Esophagus squamous epithelium (tissue), 5 donors: ENCODE measurements around the gene WDFY3. TPM values are rescaled to one million over a fixed set of nuclear protein-coding genes. Genes with fewer than 3 reads are reported as not detected.
"Not testable (repeated sequence)": the region's sequence is repeated elsewhere in the genome, so short reads cannot be mapped to it uniquely, and the experiment has no call there.

Experiments used
- DNase-seq: peaks from one replicate; lab custom pipeline; 2025; lab: John Stamatoyannopoulos, UW
- H3K27ac ChIP-seq, 4 donors: fragments of 200-600 bp; sonication (generic); one replicate each; pipeline ENCODE4 v1.5.1; 2016 to 2019; ENCODE audit warnings: mild to moderate bottlenecking in 1 of 4
- H3K27me3 ChIP-seq, 4 donors: fragments of 200-600 bp; sonication (generic); 1 replicate in 3 of 4; 2 replicates in 1 of 4; pipeline versions ENCODE4 v1.5.1 to v1.6.0; 2017 to 2021; ENCODE audit warnings: antibody characterized with exemption in 1 of 4
- H3K36me3 ChIP-seq, 3 donors: fragments of 200-600 bp; sonication (generic); one replicate each; pipeline ENCODE4 v1.5.1; 2016 to 2019
- H3K4me1 ChIP-seq, 3 donors: fragments of 200-600 bp; sonication (generic); one replicate each; pipeline ENCODE4 v1.5.1; 2017 to 2019
- H3K4me3 ChIP-seq, 4 donors: fragments of 200-600 bp; sonication (generic); 1 replicate in 3 of 4; 2 replicates in 1 of 4; pipeline ENCODE4 v1.5.1; 2016 to 2019; ENCODE audit warnings: mild to moderate bottlenecking in 2 of 4, moderate library complexity in 1 of 4
- H3K9me3 ChIP-seq, 3 donors: fragments of 200-600 bp; sonication (generic); one replicate each; pipeline ENCODE4 v1.5.1; 2016 to 2019
- POLR2A ChIP-seq, 4 donors: fragments of 450-650 bp; IDR thresholded peaks; one replicate each; pipeline ENCODE4 v1.6.1; 2017; ENCODE audit warnings: antibody characterized with exemption in 4 of 4, mild to moderate bottlenecking in 4 of 4, moderate library complexity in 3 of 4
- WGBS, 2 donors: methylation state at CpG; one replicate each; pipeline ENCODE4 v1.1.5; 2018; 5-methylcytosine and 5-hydroxymethylcytosine counted together
- intact Hi-C: fragments of 100-400 bp; cut with DNase I; formaldehyde crosslinking; loops from one replicate; pipeline ENCODE4 v1.15.0; 2022
- total RNA-seq, 4 donors: library from RNA; depleted of rRNA; stranded (reverse); fragments of >200 nt; gene quantifications; one replicate each; pipeline ENCODE4 v1.1.0, GENCODE V29; 2016
- TF ChIP-seq, protein P1 (sequence below), 6 experiments: fragments of 450-650 bp in 4 of 6; fragments of 200-600 bp in 2 of 6; sonication (generic) in 2 of 6; IDR thresholded peaks; one replicate each; pipeline ENCODE4 v1.5.1; 2016 to 2019; ENCODE audit warnings: antibody characterized with exemption in 6 of 6, mild to moderate bottlenecking in 4 of 6, moderate library complexity in 4 of 6
- donor health status: DM: yes; HTN: yes; CAD: no.

WDFY3 gene
- total RNA-seq, 4 donors from 2014 or later: 30.9 to 70.0 (median 42.2) TPM

DNA sequence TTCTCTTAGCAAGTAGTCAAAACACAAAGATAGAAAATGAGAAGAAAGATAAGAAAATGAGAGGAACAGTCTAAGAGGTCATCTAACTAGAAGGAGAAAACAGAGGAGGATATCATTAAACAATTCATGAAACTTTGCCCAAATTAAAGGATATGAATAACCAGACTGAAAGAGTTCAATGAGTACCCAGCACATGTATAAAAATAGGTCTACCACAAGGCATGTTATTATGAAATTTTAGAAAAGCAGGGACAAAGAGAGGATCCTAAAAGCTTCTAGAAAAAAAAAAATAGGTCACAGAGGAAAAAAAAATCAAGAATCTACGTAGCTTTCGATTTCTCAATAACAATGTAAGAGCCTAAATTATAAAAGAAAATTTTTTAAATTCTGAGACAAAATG lies 118.5 kb downstream of the WDFY3 start:
- Histone ChIP-seq H3K36me3 (peaks cover 0 to 46% (median 0%) of the 10 kb centered on the region in 3 donors), H3K27me3 (no peaks in the 10 kb centered on the region), H3K9me3 (no peaks in the 10 kb centered on the region), H3K4me3 (no peak overlapping the region), H3K27ac (no peak overlapping the region), H3K4me1 (peaks cover 0 to 4% (median 0%) of the 10 kb centered on the region in 3 donors)
- intact Hi-C loops: no loop called here
- no peak for TF ChIP-seq POLR2A (IDR thresholded peaks at IDR 0.05)
- TF ChIP-seq, protein P1, sequence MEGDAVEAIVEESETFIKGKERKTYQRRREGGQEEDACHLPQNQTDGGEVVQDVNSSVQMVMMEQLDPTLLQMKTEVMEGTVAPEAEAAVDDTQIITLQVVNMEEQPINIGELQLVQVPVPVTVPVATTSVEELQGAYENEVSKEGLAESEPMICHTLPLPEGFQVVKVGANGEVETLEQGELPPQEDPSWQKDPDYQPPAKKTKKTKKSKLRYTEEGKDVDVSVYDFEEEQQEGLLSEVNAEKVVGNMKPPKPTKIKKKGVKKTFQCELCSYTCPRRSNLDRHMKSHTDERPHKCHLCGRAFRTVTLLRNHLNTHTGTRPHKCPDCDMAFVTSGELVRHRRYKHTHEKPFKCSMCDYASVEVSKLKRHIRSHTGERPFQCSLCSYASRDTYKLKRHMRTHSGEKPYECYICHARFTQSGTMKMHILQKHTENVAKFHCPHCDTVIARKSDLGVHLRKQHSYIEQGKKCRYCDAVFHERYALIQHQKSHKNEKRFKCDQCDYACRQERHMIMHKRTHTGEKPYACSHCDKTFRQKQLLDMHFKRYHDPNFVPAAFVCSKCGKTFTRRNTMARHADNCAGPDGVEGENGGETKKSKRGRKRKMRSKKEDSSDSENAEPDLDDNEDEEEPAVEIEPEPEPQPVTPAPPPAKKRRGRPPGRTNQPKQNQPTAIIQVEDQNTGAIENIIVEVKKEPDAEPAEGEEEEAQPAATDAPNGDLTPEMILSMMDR (IDR thresholded peaks at IDR 0.05): no peak
- WGBS, 2 donors: 90 to 91% methylated on average over 2 of the region's 2 CpGs
- no peak for DNase-seq

DNA sequence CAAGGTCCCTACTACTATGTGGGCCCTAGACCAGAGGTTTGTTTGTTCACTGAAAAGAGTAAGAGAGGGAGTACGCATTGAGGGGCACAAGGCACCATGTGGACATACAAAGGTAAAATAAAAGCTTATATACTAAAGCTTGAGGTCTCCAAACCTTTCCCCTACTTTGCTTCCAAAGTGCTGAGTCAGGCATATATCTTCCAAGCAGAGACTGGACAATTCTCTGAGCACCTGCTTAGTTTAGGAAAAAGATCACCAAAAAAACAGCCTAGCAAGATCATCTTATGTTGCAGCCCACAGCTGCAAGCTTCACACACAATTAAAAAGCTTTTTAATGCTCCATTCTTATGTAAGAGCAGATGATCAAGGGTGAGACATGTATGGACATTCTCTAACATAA lies 119.5 kb downstream of the WDFY3 start:
- no peak overlapping the region for H3K4me3 ChIP-seq

DNA sequence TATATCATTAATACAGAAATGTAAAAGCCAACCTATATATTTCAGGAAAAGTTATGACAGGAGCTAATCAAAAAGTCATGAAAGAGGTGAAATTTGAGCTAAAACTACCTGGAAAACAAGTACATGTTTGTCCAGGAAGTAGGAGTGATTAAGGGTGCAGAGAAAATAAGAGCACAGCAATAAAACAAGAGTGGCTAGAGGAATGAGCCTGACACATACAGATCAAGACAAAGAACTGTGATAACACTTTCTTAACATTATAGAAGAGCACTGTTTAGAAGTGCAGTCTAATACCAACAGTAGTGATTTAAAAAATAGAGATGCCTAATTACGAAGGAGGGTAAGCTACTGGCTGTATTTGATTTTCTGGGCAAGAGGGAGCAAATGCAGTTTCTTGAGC lies 125.1 kb downstream of the WDFY3 start:
- Histone ChIP-seq H3K36me3 (peaks cover 0 to 52% (median 0%) of the 10 kb centered on the region in 3 donors), H3K27me3 (no peaks in the 10 kb centered on the region), H3K9me3 (no peaks in the 10 kb centered on the region), H3K4me3 (no peak overlapping the region), H3K27ac (no peak overlapping the region), H3K4me1 (no peaks in the 10 kb centered on the region)
- TF ChIP-seq, protein P1 (IDR thresholded peaks at IDR 0.05): no peak
- no peak for TF ChIP-seq POLR2A (IDR thresholded peaks at IDR 0.05)
- WGBS, 2 donors: 92% methylated on average over 1 of the region's 1 CpG
- intact Hi-C loops: no loop called here
- DNase-seq: no peak

More for the DNA sequence above, 119.5 kb downstream of the WDFY3 start:
- Histone ChIP-seq H3K27ac (no peak overlapping the region), H3K36me3 (peaks cover 0 to 46% (median 0%) of the 10 kb centered on the region in 3 donors), H3K9me3 (no peaks in the 10 kb centered on the region), H3K27me3 (no peaks in the 10 kb centered on the region), H3K4me1 (peaks cover 0 to under 1% (median 0%) of the 10 kb centered on the region in 3 donors)
- no peak for DNase-seq
- 87 to 91% methylated on average over 1 of the region's 1 CpG for WGBS, 2 donors
- TF ChIP-seq POLR2A (IDR thresholded peaks at IDR 0.05): no peak
- TF ChIP-seq, protein P1 (IDR thresholded peaks at IDR 0.05): no peak
- intact Hi-C loops: no loop called here

DNA sequence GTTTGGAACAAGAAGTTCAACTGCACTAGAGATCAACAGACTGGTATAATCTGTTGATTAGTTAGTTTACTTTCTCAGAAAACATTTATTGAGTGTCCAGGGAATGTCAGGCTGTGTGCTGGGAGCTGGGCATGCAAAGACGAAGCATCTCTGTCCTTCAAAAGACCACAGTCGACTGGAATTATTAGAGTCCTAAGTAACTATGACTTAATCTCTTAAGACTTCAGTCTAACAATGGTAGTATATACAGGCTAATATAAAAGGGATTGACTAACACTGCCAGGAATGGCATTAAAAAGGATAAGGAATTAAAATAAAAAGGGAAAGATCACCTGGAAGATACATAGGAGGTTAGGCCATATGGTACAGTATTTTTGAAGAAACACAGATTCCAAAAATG lies 128.7 kb downstream of the WDFY3 start:
- Histone ChIP-seq H3K27ac (no peak overlapping the region), H3K36me3 (peaks cover 0 to 69% (median 0%) of the 10 kb centered on the region in 3 donors), H3K4me3 (no peak overlapping the region), H3K27me3 (no peaks in the 10 kb centered on the region), H3K9me3 (no peaks in the 10 kb centered on the region), H3K4me1 (no peaks in the 10 kb centered on the region)
- DNase-seq: no peak
- TF ChIP-seq POLR2A (IDR thresholded peaks at IDR 0.05): no peak
- TF ChIP-seq, protein P1 (IDR thresholded peaks at IDR 0.05): no peak
- intact Hi-C loops: no loop called here
- 42 to 48% methylated on average over 2 of the region's 2 CpGs for WGBS, 2 donors

DNA sequence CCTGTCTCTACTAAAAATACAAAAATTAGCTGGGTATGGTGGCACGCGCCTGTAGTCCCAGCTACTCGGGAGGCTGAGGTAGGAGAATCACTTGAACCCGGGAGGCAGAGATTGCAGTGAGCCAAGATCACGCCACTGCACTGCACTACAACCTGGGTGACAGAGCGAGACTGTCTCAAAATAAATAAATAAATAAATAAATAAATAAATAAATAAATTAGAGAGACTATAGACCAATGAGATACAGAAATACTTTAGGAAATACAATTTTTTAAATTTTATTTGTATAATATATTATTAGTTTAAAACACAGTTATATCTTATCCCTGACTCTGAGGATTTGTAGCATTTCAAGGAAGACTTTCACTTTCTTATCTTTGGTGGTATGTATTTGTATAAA lies 136.9 kb downstream of the WDFY3 start:
- H3K36me3 ChIP-seq: peaks cover 0 to 76% (median 0%) of the 10 kb centered on the region in 3 donors
- H3K27ac ChIP-seq, H3K4me3 ChIP-seq, H3K27me3 ChIP-seq, H3K9me3 ChIP-seq, H3K4me1 ChIP-seq, DNase-seq, intact Hi-C loops: not testable (repeated sequence)
- 91 to 96% methylated on average over 6 of the region's 6 CpGs for WGBS, 2 donors

DNA sequence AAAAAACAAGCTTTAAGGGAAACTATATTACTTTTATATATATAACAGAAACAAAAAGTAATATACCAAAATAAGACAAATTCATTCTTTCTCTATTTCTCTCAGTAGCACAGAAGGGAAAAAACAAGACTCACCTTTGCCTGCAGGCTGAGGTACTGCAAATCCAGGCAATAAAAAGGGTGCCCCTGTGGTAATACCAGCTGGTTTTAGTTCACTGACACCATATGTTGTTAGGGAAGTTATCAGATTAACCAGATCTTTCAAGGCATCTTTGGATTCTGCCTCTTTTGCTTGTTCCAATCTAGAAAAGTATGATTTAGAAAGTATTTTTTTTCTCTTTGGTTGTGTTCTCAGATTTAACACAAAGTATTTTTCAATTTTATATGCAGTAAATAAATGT lies 139.8 kb downstream of the WDFY3 start:
- TF ChIP-seq, protein P1 (IDR thresholded peaks at IDR 0.05): no peak
- TF ChIP-seq POLR2A (IDR thresholded peaks at IDR 0.05): no peak
- Histone ChIP-seq H3K4me1 (no peaks in the 10 kb centered on the region), H3K4me3 (no peak overlapping the region), H3K36me3 (peaks cover 0 to 60% (median 0%) of the 10 kb centered on the region in 3 donors), H3K27me3 (no peaks in the 10 kb centered on the region), H3K27ac (no peak overlapping the region), H3K9me3 (no peaks in the 10 kb centered on the region)
- intact Hi-C loops: no loop called here
- no peak for DNase-seq
